Activated CD8-positive, alpha-beta memory T cell treated with anti-CD3 and anti-CD28 coated beads for 1 hour (primary cell): Measurements from ENCODE around the gene IL21.

Experiments used
- DNase-seq, 2 donors: peaks; one replicate each; pipeline ENCODE4 v3.0.0-alpha.2; 2020; ENCODE audit warnings: low read depth in 1 of 2; ENCODE audit errors: extremely low read depth in 1 of 2

IL21 gene

DNA sequence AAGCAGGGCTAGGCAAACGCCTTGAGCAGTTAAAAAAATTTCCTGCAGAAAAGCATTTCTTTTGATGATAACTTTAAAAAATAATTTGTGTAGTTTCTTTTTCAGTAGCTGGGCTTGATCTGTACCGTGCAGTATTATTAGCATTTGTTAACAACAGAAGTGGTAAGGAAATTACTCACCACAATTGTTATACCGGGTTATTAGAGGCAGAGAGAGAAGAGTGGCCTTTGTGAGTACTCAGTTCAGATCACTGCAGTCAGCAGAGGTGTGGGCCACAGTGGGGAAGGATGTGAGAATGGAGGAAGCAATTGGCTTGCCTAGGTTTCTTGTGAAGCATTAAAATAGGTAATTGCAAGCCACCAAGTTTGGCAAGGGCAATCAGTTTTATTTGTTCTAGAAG lies 14.3 kb upstream of the IL21 start:
- DNase-seq = no peak

DNA sequence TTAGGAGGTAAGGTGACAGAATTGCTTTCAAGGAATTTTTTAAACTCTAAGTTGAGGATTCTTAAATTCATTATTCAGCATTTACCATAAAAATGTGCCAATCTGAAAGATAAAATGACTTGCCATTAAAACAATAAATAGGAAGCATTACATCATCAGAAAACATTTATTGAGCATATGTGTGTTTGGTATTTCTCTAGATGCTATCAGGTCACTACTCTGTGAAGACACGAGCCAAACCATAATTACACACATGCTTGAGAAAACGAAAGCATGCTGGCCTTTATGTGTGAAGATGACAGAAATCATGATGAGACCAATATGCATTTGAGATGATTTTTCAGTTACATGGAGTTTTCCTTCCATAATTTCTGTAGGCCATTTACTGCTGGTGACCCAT lies 12.3 kb upstream of the IL21 start:
- no peak for DNase-seq

- DNase-seq = no peak
Measured at GRCh38 chr4:122632396-122633143, 11.7 kb upstream of the IL21 start.

DNA sequence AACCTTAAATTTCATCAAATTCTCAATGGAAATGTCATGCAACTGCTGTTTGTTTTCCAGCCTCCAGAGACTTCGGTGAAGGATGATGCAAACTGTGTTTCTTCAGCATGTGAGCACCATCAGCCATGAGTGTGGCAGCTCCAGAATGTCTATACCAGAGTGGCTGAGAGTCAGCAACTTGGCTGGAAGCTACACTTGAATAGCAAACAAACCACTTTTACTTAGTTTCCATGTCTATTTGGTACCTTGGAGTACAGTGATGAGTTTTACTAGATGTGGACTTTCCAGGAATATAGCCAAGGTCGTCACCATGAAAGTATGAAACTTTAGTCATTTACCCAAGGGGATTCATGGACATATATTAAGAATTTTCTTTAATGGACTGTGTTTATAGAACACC lies 4.3 kb upstream of the IL21 start:
- no peak for DNase-seq

DNA sequence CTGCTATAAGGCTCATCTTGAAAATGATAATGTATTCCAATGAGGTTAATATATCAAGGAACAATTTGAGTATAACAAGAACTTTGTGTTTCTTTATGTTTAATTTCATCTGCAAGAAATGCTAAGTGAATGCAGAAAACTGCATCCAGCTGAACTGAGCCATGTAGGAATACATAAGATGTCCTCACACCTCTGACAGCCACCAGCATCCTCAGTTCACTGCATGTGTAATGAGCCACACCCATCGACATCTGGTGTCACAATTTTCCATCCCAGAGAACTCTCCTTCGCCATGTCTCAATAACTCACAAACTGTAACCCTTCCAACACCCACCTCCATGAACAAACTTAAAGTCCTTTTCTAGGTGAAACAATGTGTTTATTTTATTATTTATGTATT lies 3.3 kb upstream of the IL21 start:
- DNase-seq = no peak

GRCh38 chr4:122623637-122624166 lies 2.8 kb upstream of the IL21 start:
- DNase-seq = no peak

DNA sequence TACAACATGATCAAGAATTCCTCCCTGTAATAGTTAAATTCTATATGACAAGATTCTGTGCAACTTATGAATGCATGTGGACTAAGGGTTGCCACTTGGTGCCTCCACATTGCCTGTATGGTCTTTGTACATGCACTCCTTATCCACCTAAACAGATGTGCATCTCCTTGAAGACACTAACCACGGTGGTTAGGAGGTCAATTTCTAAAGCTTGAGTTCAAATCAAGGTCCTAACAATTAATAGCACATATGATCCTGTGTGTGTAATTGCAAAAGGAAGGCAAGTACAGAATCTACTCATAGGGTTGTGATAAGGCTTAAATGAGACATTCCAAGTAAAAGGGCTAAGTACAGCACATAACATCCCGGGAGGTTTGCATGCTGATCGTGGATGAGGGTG lies 1.5 kb upstream of the IL21 start:
- no peak for DNase-seq

- no peak for DNase-seq
Measured at GRCh38 chr4:122619611-122620010, 1.3 kb downstream of the IL21 start.

GRCh38 chr4:122617597-122618593 lies 3.0 kb downstream of the IL21 start:
- DNase-seq = no peak

GRCh38 chr4:122616915-122617596 lies 3.8 kb downstream of the IL21 start:
- DNase-seq = no peak

DNA sequence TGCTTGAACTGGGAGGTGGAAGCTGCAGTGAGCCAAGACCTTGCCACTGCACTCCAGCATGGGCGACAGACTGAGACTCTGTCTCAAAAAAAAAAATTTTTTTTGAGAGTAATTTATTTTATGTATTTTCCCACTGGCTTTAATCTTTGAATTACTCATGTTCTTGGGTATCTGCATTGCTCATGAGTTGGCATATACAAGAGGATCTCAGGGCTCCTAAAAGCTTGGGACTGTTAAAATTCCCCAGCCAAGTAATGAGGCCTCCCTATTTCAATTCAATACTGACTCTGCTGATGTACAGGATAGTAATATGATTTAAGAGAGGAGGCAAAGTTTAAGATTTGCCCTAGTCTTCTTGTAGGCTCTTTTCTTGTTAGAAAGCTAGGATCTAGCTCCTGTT lies 6.2 kb downstream of the IL21 start:
- no peak for DNase-seq

GRCh38 chr4:122612540-122612939 lies 8.3 kb downstream of the IL21 start:
- no peak for DNase-seq

DNA sequence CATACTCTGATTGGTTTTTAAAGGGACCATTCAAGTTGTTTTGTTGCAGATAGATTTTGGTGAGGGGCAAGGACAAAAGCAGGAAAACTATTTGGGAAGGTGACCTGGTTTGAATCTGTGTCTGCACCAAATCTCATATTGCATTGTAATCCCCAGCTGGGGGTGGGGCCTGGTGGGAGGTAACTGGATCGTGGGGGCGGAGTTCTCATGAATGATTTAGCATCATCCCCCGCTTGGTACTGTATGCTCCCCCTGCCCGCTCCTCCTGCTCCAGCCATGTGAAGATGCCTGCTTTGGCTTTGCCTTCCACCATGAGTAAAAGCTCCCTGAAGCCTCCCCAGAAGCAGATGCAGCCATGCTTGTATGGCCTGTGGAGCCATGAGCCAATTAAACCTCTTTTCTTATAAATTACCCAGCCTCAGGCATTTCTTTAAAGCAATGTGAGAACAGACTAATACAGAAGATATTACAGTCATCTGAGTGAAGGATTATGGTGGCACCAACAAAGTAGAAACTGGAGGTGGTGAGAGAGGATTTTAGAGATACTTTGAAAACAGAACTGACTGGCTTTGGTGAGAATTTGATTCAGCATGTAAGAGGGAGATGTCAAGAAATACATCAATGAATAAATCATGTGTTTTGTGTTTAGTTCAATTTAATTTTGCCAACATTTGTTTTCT lies 14.4 kb downstream of the IL21 start:
- DNase-seq = no peak

GRCh38 chr4:122604146-122604545 lies 16.7 kb downstream of the IL21 start:
- no peak for DNase-seq

GRCh38 chr4:122603156-122603574 lies 17.7 kb downstream of the IL21 start:
- no peak for DNase-seq

DNA sequence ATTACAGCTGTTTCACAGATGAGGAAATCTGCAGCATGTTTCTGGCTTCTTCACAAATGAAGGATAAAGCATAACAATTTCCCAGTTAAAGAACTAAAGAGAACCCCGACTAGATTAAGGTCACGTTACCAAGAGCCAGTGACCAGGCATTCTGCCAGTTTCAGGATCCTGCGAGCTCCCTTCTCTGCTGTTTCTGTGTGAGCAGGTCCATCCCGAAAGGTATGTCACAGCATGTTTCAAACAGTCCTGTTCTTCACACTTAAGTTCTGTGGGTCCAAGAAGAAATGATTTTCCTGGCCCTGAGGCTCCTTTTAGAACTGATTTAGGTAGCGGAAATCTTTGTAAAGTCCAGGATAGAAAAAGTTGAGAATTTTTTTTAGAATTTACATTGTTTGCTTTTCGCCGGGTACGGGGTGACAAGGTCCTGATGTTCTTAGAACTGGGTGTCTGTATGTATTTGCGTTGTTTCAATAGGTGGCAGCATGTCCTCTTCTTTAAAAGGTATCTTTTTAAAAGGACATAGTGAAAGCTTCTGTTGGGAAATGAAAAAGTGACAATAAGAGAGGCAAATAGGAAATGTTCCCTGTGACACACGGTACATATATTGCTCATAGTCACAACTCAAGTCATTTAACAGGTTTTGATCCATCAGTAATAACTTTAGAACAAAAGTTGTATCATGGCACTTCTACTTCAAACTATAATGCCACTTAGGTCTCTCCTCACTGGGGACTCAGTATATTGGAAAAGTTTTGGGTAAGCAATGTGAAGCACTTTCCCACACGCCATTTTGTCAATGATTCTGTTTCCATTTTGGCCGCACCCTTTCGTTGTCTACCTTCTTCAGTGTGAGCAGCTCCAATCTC lies 18.4 kb downstream of the IL21 start:
- DNase-seq = no peak

DNA sequence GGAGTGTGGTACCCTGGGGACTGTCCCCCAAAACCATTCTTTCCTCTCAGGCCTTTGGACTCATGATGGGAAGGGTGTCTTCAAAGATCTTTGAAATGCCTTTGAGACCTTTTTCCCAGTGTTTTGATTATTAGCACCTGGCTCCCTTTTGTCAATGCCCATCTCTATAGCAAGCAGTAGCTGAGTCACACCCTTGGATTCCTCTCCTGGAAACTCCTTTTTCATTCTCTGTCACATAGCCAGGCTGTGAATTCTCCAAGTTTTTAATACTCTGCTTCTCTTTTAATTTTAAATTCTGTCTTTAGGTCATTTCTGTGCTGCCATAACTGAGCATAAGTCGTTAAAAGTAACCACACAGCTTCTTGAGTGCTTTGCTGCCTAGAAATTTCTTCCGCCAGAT lies 29.7 kb downstream of the IL21 start:
- DNase-seq = no peak

DNA sequence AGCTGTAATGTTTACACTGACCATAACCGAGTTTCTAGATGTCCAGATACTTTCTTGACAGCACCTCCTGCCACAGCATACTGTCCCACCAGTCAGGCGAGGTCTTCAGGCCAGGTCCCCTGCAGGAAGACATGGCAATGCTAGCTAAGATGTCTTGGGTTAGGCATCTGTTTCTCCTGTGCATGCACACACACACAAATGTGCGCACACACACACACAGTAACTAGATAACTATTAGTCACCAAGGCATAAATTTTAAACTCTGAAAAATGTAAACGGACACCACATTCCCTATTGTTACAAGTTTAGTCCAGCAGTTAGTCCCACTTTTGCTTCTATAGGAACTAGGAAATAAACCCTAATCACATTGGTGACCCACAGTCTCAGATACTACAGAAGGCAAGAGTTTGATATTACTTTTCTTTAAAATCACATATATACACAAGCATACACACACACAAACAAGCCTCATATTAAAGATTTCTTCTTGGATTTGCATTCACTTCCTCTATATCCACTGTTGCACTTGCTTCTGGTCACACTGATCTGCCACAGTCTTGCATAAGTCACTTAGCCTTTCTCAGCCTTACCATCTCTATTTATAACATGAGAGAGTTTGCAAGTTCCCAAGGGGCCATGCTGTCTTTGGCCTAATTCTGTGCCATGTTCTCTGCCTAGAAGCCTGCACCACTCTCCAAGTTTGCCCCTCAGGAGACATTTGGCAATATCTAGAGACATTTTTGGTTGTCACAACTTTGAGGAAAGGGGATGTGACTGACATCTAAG lies 32.2 kb downstream of the IL21 start:
- DNase-seq = no peak

GRCh38 chr4:122584519-122584918 lies 36.3 kb downstream of the IL21 start:
- no peak for DNase-seq
